GM21447 (cell line): ENCODE results near the gene GJE1.
"Not testable (repeated sequence)": the region's sequence is repeated elsewhere in the genome, so short reads cannot be mapped to it uniquely, and the experiment has no call there.

Experiments
- ATAC-seq: cut with Tn5 transposase; IDR thresholded peaks from one replicate; pipeline ENCODE4 v1.9.1; 2021; ENCODE audit not compliant: unreplicated experiment

Gene GJE1, protein sequence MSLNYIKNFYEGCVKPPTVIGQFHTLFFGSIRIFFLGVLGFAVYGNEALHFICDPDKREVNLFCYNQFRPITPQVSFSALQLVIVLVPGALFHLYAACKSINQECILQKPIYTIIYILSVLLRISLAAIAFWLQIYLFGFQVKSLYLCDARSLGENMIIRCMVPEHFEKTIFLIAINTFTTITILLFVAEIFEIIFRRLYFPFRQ

DNA sequence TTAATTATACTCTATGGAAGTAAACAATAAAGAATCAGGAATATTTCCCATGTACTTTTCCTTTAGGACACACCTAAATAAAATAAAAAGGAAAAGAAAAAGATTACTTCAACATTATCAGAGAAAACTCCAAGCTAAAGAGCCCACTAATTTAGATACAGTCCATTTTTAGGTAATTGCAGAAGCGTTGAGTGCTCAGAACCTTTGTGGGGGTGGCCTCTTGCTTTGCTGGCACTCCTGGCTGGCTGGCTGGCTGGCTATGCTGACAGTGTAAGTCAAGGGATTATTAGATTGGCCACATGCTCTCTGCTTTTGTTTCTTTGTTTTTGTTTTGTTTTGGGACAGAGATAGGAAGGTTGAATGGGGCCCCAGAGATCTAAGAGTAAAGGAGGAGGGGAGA is at the start of gene GJE1:
GJE1 (plus strand) TSS at position 301 of the 400 bp plus-strand sequence. CDS start 234 bp downstream, outside the sequence.
- ATAC-seq: no peak

GRCh38 chr6:142087950-142088857 is 44.5 kb upstream of the GJE1 start:
- ATAC-seq: no peak

- no peak for ATAC-seq
Observed at GRCh38 chr6:142088858-142089216, 43.9 kb upstream of the GJE1 start.

DNA sequence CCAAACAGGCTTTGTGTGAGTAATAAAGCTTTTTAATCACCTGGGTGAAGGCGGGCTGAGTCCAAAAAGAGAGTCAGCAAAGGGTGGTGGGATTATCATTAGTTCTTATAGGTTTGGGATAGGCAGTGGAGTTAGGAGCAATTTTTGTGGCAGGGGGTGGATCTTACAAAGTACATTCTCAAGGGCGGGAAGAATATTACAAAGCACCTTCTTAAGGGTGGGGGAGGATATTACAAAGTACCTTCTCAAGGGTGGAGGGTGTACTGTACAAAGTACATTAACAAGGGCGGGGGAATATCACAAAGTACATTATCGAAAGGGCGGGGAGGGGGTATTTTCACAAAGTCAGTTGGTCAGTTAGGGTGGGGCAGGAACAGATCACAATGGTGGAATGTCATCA is 27.9 kb upstream of the GJE1 start:
- ATAC-seq: not testable (repeated sequence)

DNA sequence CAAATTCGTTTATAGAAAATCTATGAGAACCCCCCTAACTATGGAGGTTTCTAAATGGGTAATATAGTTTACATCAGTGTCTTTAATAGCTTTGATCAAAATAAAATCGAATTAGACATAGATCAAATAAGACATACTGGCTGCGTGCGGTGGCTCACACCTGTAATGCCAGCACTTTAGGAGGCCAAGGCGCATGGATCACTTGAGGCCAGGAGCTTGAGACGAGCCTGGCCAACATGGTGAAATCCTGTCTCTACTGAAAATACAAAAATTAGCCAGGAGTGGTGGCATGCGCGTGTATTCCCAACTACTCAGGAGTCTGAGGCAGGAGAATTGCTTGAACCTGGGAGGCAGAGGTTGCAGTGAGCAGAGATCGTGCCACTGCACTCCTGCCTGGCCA is 21.9 kb upstream of the GJE1 start:
- ATAC-seq: not testable (repeated sequence)

GRCh38 chr6:142112451-142113061 is 20.2 kb upstream of the GJE1 start:
- ATAC-seq: no peak

DNA sequence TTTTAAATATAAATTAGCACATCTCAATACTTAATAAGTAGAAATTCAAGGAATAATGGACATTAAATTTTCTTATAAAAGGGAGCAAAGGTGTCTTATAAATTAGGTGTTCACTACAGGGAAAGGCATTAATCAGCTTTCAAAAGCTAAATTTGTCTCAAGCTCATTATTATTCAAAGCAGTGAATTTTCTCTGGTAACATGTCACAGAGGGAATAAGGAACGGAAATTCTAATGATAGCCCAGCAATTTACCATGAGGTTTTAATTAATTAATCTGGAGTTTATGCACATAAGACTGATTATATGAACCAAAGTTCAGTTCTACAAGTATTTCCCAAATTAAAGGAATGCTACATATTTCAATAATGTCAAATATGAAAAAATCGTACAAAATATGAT is 15.4 kb upstream of the GJE1 start:
- no peak for ATAC-seq

- ATAC-seq: no peak
Observed at GRCh38 chr6:142118328-142118727, 14.4 kb upstream of the GJE1 start.

GRCh38 chr6:142118925-142119324 is 13.8 kb upstream of the GJE1 start:
- no peak for ATAC-seq

DNA sequence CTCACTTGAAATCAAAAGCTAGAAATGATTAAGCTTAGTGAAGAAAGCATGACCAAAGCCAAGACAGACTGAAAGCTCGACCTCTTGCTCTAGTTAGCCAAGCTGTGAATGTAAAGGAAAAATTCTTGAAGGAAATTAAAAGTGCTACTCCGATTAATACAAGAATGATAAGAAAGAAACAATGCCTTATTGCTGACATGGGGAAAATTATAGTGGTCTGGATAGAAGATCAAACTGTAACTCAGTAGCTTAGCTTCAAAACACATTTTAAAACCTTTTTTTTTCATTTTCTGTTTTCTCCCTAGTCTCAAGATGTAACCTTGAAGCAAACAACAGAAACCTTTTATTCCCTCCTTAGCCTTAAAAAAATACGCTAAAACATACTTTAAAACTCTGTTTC is 11.4 kb upstream of the GJE1 start:
- ATAC-seq: no peak

GRCh38 chr6:142130814-142131213 is 1.9 kb upstream of the GJE1 start:
- no peak for ATAC-seq

GRCh38 chr6:142138876-142139275 is 6.2 kb downstream of the GJE1 start:
- ATAC-seq: no peak

- not testable (repeated sequence) for ATAC-seq
Observed at GRCh38 chr6:142141531-142141930, 8.8 kb downstream of the GJE1 start.

DNA sequence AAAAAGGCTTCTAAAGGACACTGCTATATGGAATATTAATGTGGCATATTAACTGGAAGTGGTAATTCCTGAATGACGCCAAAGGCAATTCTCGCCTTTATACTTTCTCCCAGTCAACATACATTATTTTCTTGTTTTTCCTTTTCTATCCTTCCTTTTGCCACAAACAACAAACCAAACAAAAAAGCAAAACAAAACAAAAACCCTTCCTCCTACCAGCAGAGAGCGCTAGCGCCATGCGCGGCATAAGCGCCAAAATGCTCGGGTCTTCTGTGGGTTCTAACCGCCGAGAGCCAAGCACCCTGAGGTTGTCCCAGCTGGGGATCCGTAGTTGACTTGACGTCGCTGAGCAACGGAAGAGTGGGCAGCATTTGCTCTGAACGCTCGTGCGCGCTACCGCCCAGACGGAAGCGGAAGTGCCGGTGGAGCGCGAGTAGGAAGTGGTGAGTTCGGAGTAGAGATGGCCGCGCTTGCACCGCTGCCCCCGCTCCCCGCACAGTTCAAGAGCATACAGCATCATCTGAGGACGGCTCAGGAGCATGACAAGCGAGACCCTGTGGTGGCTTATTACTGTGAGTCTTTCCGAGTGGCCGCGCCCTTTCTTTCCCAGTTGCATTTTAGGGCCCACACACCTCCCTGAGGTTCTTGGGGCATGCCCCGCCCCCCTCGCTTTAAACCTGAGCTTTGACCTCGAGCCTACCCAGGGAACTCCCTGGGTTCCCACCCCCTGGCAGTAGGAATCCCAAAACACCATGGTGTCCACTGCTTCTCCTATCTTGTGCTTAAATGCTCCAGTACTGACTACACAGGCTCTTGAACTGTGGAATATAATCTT is 14.3 kb downstream of the GJE1 start, which contains the start of the genes NMBR and VTA1:
NMBR (minus strand) TSS at position 295 of the 835 bp plus-strand sequence. CDS start 58,464 bp downstream, outside the sequence.
VTA1 (plus strand) TSS at position 436 of the 835 bp plus-strand sequence; CDS start at position 461, 25 bp downstream.
- ATAC-seq: peak; percentile 99

- ATAC-seq: no peak
Observed at GRCh38 chr6:142152746-142153145, 20.0 kb downstream of the GJE1 start.

DNA sequence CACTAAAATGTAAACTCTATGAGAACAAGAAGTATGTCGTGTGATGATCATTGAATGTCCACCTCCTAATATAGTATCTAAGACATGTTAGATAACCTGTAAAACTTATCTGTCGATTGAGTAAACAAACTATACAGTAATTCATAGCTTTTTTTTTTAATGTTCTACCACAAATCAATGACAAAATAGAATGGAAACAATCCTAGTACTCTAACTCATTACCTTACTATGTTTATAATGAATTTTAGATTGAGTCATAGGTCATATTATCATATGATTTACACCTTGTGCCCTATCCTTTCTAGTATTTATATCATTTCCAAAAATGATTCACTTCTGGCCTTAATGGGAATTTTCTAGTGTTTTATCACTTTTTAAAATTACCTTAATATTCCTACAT is 20.5 kb downstream of the GJE1 start:
- ATAC-seq: no peak

DNA sequence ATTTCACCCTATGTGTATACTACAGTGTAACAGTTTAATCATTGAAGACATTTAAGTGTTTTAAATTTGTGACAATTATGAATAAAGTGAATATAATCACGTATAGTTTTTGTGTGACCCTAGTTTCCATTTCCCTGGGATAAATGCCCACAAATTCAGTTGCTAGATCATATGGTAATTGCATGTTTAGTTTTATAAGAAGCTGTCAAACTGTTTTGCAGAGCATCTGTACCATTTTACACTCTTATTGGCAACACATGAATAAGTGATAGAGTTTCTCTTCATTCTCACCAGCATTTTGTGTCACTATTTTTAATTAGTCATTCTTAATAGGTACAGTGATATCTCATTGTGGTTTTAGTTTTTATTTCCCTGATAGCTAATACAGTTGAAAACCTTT is 21.6 kb downstream of the GJE1 start:
- no peak for ATAC-seq

DNA sequence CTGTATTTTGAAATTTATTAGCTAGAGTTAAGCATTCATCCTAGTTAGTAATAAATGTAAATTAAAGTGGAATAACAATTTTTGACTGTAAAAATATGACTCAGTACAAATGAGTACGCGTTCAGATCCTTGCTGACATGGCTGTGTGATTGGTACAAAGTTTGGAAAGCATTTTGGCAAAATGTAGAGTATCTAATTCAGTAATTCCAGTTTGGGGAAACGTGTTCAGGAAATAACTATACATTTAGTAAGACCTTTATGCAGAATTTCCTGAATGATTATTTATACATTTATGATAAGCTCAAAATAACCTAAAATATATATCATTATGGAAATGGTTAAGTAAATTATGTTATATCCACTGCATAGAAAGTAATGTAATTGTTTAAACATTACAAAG is 22.4 kb downstream of the GJE1 start:
- ATAC-seq: no peak

DNA sequence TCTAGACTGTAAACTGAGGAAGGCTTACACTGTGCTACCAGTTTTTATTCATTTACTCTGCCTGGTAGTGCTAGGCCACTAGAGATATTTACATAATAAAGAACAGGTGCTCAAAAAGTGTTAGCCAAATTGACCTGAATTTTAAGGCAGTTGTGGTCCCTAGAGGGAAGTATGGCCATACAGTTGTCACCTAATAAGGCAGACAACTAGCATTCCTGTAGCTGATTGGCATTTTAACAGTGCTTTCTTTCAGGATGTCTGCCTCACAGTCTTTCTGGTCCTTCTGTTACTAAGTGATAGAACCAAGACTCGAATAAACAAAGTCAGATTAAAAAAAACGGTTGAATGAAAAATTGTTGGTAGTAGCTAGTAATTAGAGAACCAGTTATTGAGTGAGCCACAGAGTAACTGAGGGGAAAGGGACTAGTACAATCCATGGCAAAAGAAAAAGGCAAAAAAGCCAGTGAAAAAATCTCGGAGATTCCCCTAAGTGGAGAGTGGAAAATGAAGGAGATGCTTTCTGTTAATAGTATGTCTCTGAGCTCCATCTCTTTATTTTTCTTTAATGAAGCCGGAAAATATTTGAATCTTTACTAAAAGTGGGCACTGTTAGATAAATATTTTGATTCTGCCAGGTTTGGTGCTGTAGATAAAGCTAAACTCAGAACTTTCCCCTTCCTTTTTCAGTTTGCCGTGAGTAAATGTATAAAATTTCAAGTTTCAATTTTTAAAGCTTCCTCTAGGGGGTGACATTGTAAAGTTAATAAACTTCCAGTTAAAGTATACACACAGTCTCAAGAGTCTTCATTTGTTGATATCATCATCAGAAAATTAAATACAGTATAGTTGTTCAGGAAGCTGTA is 23.4 kb downstream of the GJE1 start:
- ATAC-seq: no peak

GRCh38 chr6:142156758-142157068 is 24.0 kb downstream of the GJE1 start:
- not testable (repeated sequence) for ATAC-seq
